HG03521 (cell line): Measurements from ENCODE around the gene SAV1.
"Not testable (repeated sequence)": the region's sequence is repeated elsewhere in the genome, so short reads cannot be mapped to it uniquely, and the experiment has no call there.

ENCODE experiments used
- ATAC-seq: cut with Tn5 transposase; IDR thresholded peaks from one replicate; pipeline ENCODE4 v1.9.1; 2021; ENCODE audit warnings: mild to moderate bottlenecking, moderate library complexity; ENCODE audit not compliant: unreplicated experiment

The SAV1 gene

DNA sequence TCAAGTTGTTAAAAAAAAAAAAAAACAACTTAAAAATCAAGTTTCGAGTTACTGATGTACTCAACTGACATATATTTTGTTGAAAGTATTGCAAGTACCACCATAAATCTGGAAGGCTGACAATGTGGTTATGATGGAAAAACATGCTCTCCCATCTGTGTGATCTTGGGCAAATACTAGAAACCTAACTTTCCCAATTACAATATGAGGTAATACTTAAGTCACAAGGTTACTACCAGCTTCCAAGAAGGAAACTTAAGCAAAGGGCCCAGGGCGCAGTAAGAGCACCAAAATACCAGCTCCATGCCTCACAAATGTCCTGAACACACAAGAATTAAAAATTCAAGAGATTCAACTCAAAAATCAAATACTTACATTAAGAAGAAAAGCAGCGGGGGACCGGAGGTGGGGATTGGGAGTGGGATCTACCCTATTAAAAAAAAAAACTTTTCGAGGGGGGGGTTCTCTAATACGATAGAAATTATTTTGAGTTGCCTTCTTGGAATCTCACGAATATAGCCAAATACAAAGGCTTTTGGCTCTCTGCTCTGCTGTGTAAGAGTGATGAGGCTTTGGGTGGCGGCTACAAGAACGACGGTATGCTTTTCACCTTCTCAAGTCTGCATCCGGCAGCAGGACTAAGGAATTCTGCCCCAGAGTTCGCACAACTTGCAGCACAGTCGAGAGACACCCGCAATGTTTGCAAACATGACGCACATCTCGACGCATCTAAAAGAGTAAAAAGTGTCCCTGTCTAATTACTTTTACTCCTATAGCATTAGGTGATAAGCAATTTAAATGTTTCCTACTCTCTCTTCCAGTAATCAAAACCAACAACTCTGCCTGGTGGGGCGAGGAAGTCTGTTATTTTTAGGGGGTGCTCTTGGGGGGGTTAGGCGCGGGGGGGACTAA is 1.1 kb downstream of the SAV1 start:
- peak; percentile 12 for ATAC-seq

DNA sequence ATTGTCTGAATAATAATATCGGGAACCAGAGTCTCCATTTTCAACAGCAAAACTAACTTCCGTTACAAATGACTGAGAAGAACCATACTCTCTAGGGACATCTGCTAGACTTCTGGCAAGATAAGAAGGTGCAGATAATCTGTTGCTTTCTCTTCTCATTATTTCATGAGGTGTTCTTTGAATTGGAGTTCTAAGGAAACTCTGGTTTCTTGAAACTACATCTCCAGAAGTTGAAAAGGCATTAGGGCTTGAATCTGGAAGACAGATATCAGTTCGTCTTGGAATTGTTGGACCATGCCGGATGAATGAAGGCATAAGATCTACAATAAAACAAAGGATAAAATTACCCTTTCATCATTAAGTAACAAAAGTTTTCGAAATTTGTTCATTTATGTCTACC is 2.8 kb downstream of the SAV1 start:
- ATAC-seq, result not testable (repeated sequence)

- ATAC-seq, result not testable (repeated sequence)
Observed at GRCh38 chr14:50664579-50664978, 3.5 kb downstream of the SAV1 start.

GRCh38 chr14:50659327-50659974 is 8.7 kb downstream of the SAV1 start:
- no peak for ATAC-seq

DNA sequence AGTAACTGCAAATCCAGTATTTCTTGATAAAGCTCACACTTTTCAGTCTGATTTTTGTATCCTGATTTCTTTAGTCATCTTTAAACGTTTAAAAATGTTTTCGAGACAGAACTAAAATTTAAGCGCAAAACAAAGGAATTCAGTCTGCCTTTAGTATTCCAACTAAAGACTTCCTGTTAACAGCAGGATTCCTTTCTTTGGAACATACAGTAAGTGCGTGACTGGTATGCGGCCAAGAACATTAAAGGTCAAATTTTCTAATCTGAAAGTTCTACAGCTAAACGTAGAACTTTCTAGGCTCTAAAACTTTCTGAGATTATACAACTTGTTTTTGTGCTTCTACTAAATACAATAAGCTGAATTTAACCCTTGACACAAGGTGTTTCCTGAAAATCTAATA is 9.9 kb downstream of the SAV1 start:
- ATAC-seq, result no peak

DNA sequence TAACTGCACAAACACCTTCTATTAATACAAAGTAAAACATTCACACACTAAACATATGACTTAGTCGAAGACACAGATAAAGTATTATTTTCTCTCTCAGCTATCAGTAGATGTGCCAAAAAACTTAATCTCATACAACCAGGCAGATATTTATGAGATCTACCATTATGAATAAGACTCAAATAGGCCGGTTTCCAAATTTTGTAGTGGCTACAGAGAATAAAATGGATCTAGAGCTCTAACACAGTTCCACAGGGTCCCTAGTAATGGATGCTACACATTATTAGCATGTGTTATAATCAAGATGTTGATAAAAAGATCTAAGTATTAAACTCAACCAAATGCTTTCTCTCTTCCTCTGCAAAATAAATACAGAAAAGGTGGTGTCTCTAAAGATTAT is 10.4 kb downstream of the SAV1 start:
- ATAC-seq, result no peak

- no peak for ATAC-seq
Observed at GRCh38 chr14:50656776-50657175, 11.3 kb downstream of the SAV1 start.

- no peak for ATAC-seq
Observed at GRCh38 chr14:50649691-50650090, 18.4 kb downstream of the SAV1 start.

- ATAC-seq, result peak; percentile 17
Observed at GRCh38 chr14:50647753-50648152, 20.4 kb downstream of the SAV1 start.

DNA sequence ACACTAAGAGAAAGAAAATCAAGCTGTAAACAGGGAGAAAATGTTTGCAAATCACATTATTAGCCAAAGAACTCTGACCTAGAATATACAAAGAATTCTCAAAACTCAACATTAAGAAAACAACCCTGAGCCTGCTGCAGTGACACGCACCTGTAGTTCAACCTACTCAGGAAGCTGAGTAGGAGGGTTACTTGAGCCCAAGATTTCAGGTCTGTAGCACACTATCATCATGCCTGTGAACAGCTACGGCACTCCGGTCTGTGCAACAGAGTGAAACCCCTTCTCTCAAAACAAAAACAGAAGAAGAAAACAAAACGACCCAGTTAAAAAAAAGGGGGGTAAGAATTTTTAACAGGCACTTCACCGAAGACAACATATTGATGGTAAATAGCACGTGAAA is 20.8 kb downstream of the SAV1 start:
- ATAC-seq, result peak; percentile 86

DNA sequence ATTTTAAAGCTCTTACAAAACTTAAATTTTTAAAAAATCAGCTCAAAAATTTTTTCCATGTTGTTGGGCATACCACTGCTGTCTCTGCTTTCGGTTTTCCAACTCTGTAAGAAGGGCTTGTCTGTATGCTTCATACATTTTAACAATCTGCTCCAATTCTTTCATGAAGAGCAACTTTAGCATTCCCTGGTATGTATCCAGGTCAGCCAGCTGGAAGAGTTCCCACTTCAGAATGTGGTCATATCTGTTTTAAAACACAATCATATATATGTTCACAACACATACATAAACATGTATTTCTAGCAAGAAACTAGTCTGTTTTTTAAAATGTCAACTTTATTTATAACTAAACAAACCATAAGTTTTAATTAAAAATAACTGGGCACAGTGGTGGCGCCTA is 33.0 kb downstream of the SAV1 start:
- ATAC-seq, result no peak

- ATAC-seq, result no peak
Observed at GRCh38 chr14:50633954-50634353, 34.2 kb downstream of the SAV1 start.

GRCh38 chr14:50631408-50631821 is 36.7 kb downstream of the SAV1 start:
- no peak for ATAC-seq

- not testable (repeated sequence) for ATAC-seq
Observed at GRCh38 chr14:50624947-50625346, 43.2 kb downstream of the SAV1 start.

DNA sequence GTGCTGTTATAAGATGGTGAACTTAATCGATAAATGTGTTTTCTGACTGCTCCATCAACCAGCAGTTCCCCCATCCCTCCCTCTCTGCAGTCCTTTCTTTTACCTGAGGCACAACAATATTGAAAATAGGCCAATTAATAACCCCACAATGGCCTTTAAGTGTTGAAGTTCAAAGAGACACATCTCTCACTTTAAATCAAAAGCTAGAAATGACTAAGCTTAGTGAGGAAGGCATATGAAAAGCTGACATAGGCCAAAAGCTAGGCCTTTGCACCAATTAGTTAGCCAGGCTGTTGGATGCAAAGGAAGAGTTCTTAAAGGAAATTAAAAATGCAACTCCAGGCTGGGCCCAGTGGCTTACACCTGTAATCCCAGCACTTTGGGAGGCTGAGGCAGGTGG is 43.7 kb downstream of the SAV1 start:
- no peak for ATAC-seq

- no peak for ATAC-seq
Observed at GRCh38 chr14:50622978-50623377, 45.1 kb downstream of the SAV1 start.

GRCh38 chr14:50620341-50620740 is 47.8 kb downstream of the SAV1 start:
- no peak for ATAC-seq

- no peak for ATAC-seq
Observed at GRCh38 chr14:50619569-50620141, 48.5 kb downstream of the SAV1 start.

GRCh38 chr14:50616275-50616674 is 51.8 kb downstream of the SAV1 start:
- ATAC-seq, result no peak

DNA sequence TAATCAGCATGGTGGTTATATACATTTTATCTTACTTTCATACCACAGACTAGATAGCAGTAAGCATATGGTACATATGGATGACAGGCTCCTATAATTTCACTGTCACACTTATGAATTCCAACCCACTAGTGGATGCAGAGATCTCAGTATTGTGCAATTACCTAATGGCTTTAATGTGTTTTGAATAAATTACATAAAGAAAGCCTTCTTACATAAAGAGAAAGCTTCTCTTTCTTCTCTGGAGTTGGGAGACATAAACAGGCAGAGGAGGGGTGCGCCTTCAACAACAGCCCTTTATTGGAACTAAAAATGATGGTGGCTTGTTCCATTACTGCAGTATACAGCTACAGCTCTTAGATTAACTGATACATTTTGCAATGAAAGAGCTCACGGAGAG is 52.6 kb downstream of the SAV1 start:
- no peak for ATAC-seq

GRCh38 chr14:50615056-50615455 is 53.0 kb downstream of the SAV1 start:
- ATAC-seq, result no peak

DNA sequence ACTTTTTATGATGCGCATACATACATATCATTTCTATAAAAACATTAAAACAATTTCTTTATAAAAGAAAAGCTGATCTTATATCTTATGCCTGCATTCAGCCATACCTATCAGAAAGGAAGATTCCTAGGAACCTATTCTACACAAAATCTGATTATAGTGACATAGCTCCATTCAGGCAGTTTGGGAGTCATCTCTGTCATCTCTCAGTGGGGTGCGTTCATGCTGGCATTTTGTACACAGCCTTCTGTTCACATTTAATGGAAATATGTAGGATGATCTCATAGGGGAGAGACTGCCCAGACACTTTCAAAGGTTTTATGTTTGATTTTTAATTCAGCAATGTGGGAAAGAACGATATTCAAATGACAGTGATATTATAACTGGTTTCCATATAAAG is 55.3 kb downstream of the SAV1 start:
- no peak for ATAC-seq
